ENCODE results near the gene OR11H7.
"Not testable (repeated sequence)": the region's sequence is repeated elsewhere in the genome, so short reads cannot be mapped to it uniquely, and the experiment has no call there.

Gene OR11H7

DNA sequence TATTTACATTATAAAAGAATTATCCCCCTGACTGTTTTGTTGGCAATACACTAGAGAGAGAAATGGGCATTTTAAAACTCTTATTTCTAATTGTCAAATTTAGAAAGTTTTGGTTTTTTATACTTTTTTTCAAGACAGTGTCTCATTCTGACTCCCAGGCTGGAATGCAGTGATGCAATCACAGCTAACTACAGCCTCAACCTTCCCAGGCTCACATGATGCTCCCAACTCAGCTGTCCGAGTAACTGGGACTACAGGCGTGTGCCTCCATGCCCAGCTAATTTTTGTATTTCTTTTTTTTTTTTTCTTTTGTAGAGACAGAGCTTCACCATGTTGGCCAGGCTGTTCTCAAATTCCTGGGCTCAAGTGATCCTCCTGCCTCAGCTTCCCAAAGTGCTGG is 13.6 kb upstream of the OR11H7 start:
- no peak for DNase-seq (ENCODE audit: low read depth)
- H3K4me3 ChIP-seq (ENCODE audit: low read depth, low read length), result no peak overlapping the region
- TF ChIP-seq, protein P1, sequence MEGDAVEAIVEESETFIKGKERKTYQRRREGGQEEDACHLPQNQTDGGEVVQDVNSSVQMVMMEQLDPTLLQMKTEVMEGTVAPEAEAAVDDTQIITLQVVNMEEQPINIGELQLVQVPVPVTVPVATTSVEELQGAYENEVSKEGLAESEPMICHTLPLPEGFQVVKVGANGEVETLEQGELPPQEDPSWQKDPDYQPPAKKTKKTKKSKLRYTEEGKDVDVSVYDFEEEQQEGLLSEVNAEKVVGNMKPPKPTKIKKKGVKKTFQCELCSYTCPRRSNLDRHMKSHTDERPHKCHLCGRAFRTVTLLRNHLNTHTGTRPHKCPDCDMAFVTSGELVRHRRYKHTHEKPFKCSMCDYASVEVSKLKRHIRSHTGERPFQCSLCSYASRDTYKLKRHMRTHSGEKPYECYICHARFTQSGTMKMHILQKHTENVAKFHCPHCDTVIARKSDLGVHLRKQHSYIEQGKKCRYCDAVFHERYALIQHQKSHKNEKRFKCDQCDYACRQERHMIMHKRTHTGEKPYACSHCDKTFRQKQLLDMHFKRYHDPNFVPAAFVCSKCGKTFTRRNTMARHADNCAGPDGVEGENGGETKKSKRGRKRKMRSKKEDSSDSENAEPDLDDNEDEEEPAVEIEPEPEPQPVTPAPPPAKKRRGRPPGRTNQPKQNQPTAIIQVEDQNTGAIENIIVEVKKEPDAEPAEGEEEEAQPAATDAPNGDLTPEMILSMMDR (IDR thresholded peaks at IDR 0.05; ENCODE audit: low read depth, low read length, missing control alignments), result no peak

DNA sequence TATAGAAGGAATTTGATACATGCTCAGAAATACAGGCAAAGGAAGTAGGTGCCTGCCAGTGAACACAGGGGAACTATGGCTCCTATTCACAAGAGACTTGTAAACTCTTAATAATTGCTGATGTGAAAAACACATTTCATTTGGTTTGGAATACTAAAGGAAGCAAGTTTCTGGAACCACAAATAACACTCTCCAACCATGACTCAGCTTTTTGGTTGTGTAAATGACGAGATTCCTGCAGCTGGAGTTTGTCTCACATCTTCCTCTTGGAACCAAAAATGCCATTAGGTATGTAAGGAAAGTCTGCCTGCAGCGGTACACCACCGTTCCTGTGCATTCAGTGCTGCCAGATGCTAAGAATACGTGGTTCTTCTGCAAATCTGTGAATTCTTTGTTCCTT is 9.7 kb upstream of the OR11H7 start:
- no peak overlapping the region for H3K4me3 ChIP-seq (ENCODE audit: low read depth, low read length)
- TF ChIP-seq, protein P1 (IDR thresholded peaks at IDR 0.05; ENCODE audit: low read depth, low read length, missing control alignments), result no peak
- DNase-seq (ENCODE audit: low read depth), result no peak

DNA sequence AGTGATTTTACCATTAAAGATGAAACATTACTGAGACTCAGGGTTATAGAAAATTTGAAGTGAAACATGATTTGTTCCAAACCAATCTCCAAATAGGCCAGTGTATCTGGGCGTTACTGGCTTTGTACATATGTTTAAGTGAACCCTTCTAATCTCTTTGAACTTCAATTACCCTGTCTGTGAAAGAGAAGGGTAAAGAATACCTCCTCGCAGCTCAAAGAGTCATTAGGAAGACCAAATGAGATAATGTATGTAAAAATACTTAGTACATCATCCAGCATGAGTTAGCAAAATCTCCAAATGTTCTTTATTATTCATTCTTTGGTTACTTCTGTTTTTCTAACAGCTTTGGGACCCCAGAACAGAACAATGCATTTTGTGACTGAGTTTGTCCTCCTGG is 5.4 kb upstream of the OR11H7 start, which contains the start of gene OR11H6:
Gene OR11H6, plus strand, starts transcription at position 301 of the 400 bp plus-strand sequence. Its CDS starts 0 bp downstream, at position 301.
- no peak within 1 kb of the TSS for H3K4me3 ChIP-seq (ENCODE audit: low read depth, low read length)
- no peak for DNase-seq (ENCODE audit: low read depth)
- TF ChIP-seq, protein P1 (IDR thresholded peaks at IDR 0.05; ENCODE audit: low read depth, low read length, missing control alignments), result no peak

DNA sequence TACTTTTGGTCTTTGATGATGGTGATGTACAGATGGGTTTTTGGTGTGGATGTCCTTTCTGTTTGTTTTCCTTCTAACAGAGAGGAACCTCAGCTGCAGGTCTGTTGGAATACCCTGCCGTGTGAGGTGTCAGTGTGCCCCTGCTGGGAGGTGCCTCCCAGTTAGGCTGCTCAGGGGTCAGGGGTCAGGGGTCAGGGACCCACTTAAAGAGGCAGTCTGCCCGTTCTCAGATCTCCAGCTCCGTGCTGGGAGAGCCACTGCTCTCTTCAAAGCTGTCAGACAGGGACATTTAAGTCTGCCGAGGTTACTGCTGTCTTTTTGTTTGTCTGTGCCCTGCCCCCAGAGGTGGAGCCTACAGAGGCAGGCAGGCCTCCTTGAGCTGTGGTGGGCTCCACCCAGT is 6.6 kb downstream of the OR11H7 start:
- not testable (repeated sequence) for DNase-seq (ENCODE audit: low read depth); H3K4me3 ChIP-seq (ENCODE audit: low read depth, low read length)

DNA sequence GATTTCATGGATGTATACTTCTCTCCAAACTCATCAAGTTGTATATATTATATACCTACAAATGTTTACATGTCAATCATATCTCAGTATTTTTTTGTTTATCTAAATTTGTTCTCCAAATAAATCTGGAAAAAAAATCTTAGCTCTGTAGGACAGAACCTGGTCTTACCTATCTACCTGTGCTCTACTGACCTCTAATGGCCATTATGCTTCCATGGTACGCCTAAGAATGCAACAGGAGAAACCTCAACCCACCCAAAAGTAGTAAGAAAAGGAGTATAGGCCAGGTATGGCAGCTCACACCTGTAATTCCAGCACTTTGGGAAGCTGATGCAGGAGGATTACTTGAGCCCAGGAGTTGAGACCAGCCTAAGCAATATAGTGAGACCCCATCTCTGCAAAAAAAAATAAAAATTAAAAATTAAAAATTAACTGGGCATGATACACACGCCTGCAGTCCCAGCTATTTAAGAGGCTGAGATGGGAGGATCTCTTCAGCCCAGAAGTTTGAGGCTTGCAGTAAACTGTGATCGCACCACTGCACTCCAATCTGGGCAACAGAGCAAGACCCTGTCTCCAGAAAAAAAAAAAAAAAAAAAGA is 19.0 kb downstream of the OR11H7 start:
- no peak overlapping the region for H3K4me3 ChIP-seq (ENCODE audit: low read depth, low read length)
- TF ChIP-seq, protein P1 (IDR thresholded peaks at IDR 0.05; ENCODE audit: low read depth, low read length, missing control alignments), result peak; percentile 31
- no peak for DNase-seq (ENCODE audit: low read depth)

DNA sequence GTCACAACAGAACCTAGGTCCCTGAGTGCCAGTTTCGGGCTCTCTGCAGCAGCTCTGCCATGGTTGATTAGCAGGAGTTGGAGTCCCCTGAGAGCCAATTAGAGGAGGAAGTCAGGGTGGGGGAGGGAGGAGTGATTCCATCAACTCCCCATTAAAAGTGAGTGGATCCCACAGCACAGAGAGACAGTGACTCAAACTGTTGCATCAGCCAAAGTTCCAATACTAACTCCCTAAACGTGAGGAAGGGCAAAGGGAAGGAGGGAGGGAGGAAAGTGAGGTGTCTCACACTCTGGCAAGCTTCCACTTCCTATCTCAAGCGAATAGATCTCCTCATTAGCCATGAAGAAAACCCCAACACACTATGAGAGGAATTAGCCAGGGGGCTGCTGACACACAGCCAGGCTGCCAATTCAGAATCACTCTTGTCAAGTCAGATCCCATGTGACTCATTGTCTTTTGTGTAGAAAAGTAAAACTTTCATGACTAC is 33.9 kb downstream of the OR11H7 start:
- no peak overlapping the region for H3K4me3 ChIP-seq (ENCODE audit: low read depth, low read length)
- DNase-seq (ENCODE audit: low read depth), result no peak
- TF ChIP-seq, protein P1 (IDR thresholded peaks at IDR 0.05; ENCODE audit: low read depth, low read length, missing control alignments), result no peak

DNA sequence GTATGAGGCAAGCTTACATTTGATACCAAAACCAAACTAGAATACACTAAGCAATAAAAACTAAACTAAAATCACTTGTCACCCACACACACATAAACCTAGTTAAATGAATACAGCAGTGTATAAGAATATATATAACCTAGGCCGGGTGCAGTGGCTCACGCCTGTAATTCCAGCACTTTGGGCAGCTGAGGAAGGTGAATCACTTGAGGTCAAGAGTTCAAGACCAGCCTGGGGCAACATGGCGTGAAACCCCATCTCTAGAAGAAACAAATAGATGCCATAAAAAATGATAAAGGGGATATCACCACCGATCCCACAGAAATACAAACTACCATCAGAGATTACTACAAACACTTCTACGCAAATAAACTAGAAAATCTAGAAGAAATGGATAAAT is 35.6 kb downstream of the OR11H7 start:
- not testable (repeated sequence) for DNase-seq (ENCODE audit: low read depth)

DNA sequence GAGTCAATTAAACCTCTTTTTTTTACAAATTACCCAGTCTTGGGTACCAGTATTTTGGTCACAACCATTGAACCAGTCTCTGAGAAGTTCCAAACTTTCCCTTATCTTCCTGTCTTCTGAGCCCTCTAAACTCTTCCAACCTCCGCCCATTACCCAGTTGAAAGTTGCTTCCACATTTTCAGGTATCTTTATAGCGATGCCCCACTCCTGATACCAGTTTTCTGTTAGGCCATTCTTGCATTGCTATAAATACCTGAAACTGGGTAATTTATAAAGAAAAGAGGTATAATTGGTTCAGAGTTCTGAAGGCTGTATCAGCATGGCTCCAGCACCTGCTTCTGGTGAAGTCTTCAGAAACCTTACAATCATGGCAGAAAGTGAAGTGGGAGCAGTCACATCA is 45.3 kb downstream of the OR11H7 start:
- TF ChIP-seq, protein P1 (IDR thresholded peaks at IDR 0.05; ENCODE audit: low read depth, low read length, missing control alignments), result no peak
- no peak overlapping the region for H3K4me3 ChIP-seq (ENCODE audit: low read depth, low read length)
- no peak for DNase-seq (ENCODE audit: low read depth)

More for the DNA sequence above, 35.6 kb downstream of the OR11H7 start:
- H3K4me3 ChIP-seq (ENCODE audit: low read depth, low read length), result not testable (repeated sequence)

Measured in GM12864 (cell line).